AG04450 (cell line): ENCODE measurements around the gene GALM. TPM values are rescaled to one million over a fixed set of nuclear protein-coding genes. Genes with fewer than 3 reads are reported as not detected.
"Not testable (repeated sequence)": the region's sequence is repeated elsewhere in the genome, so short reads cannot be mapped to it uniquely, and the experiment has no call there.

Source experiments
- CTCF ChIA-PET: fragments of 300-600, 350-600 bp; formaldehyde crosslinking; extraction: SDS; loops from one replicate; lab custom pipeline; 2022; ENCODE audit warnings: antibody characterized with exemption, inconsistent platforms; lab: Charles Lee
- POLR2A ChIA-PET: fragments of 350-600 bp; formaldehyde crosslinking; extraction: SDS; loops from one replicate; lab custom pipeline; 2021; ENCODE audit warnings: antibody characterized with exemption, inconsistent platforms; lab: Yijun Ruan, JAX
- DNase-seq: peaks from one replicate; pipeline ENCODE4 v3.0.0-alpha.2; 2011; ENCODE audit warnings: low read depth, low spot score
- H3K27ac ChIP-seq: one replicate; pipeline ENCODE4 v1.5.1; 2012; ENCODE audit warnings: low read depth, low read length, control low read depth
- H3K27me3 ChIP-seq: one replicate; pipeline ENCODE4 v1.6.0; 2012; ENCODE audit warnings: low read length; ENCODE audit not compliant: control insufficient read depth, insufficient read depth
- H3K4me3 ChIP-seq: 2 replicates; pipeline ENCODE4 v1.5.1; 2011; ENCODE audit warnings: mild to moderate bottlenecking, low read depth, low read length, control low read depth
- H3K9me3 ChIP-seq: 2 replicates; pipeline ENCODE4 v1.5.1; 2012; ENCODE audit warnings: low read length; ENCODE audit not compliant: control insufficient read depth, insufficient read depth
- polyA plus RNA-seq: library from polyadenylated mRNA; depleted of rRNA; stranded (reverse); fragments of >200 nt; gene quantifications from 2 replicates; pipeline ENCODE4 v1.2.3, GENCODE V29; 2011
- TF ChIP-seq, protein P1 (sequence below): IDR thresholded peaks from 2 replicates; pipeline ENCODE4 v1.5.1; 2011; ENCODE audit warnings: low read depth, low read length, control low read depth, inconsistent platforms

Gene GALM
- polyA plus RNA-seq, 1 experiment: 19.0 TPM

DNA sequence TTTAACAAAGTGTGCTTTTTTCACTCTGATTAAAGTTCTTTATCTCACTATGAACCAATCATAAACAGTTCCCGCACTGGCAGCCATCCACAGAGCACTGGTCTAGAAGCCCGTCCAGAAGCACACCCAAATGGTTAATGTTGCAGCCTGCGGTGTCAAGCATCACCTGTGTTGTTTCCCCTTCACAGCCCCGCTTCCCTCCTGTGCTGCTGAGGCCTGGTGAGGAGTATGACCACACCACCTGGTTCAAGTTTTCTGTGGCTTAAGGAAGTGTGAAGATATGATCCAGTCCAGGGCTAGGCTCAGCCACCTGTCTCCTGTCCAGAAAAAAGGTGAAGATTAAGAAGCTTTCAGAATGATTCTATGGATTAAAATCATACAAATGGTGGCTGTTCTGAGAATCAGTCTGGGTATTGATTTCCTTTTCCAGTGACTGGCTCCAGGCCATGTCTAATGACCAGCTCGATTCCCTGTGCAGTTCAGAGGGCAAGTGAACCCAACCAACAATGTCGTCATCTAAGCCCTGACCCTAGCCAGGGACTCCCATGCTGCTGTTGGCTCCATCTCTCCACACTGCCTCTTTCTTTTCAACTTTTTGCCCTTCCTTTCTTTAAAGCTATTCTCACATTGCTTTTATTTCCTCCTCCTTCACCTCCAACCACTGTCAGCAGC is 67.5 kb downstream of the GALM start:
- no peak for DNase-seq
- H3K27ac ChIP-seq: no peak overlapping the region
- ChIA-PET POLR2A (interaction anchor here (2.7 kb wide), 1 partner anchor 18 kb away, joined by 13 read pairs; the partner anchor contains the start of gene SRSF7), CTCF (interaction anchor here (0.7 to 1.3 kb wide), 2 partner anchors 197 to 417 kb away, joined by 4 to 7 read pairs; no protein-coding TSS in a partner anchor)
- H3K27me3 ChIP-seq: no peaks in the 10 kb centered on the region
- no peaks in the 10 kb centered on the region for H3K9me3 ChIP-seq
- TF ChIP-seq, protein P1, sequence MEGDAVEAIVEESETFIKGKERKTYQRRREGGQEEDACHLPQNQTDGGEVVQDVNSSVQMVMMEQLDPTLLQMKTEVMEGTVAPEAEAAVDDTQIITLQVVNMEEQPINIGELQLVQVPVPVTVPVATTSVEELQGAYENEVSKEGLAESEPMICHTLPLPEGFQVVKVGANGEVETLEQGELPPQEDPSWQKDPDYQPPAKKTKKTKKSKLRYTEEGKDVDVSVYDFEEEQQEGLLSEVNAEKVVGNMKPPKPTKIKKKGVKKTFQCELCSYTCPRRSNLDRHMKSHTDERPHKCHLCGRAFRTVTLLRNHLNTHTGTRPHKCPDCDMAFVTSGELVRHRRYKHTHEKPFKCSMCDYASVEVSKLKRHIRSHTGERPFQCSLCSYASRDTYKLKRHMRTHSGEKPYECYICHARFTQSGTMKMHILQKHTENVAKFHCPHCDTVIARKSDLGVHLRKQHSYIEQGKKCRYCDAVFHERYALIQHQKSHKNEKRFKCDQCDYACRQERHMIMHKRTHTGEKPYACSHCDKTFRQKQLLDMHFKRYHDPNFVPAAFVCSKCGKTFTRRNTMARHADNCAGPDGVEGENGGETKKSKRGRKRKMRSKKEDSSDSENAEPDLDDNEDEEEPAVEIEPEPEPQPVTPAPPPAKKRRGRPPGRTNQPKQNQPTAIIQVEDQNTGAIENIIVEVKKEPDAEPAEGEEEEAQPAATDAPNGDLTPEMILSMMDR: no peak
- H3K4me3 ChIP-seq: no peak overlapping the region

DNA sequence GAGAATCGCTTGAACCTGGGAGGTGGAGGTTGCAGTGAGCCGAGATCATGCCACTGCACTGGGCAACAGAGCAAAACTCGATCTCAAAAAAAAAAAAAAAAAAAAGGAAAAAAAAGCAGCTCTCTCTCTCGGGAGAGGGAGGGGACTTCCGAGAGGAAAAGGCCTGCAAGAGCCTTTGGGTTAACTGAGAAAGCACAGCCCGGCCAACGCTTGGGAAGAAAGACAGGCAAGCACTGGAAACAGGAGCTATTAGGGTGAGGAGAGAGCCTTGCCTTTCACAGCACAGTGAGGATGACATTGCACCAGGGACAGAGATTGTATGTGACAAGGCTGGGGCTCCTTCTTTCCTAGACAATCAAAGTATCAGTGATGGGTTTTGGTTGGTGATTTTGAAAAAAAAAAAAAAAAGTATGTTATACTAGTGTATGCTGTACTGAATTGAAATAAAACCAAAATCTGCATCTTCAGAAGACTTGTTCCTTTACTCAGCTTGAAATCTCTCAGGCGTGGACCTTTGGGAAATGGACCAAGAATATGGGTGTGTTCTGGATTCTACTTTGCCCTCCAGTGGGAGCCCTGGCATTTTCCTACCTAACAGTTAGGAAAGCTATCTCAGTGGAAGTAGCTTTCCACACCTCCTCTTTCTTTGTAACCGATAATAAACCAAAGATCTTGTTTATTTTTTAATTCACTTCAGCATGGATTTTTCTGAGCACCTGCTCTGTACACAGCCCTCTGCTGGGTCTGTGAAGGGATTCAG is 68.6 kb downstream of the GALM start:
- ChIA-PET CTCF (interaction anchor here (0.6 to 2.8 kb wide), 8 partner anchors 9 to 418 kb away, joined by 3 to 9 read pairs (median 4); no protein-coding TSS in a partner anchor), POLR2A (interaction anchor here (2.7 kb wide), 1 partner anchor 17 kb away, joined by 13 read pairs; the partner anchor contains the start of gene SRSF7)
- no peak for DNase-seq
- no peaks in the 10 kb centered on the region for H3K27me3 ChIP-seq
- H3K4me3 ChIP-seq: no peak overlapping the region
- no peaks in the 10 kb centered on the region for H3K9me3 ChIP-seq
- TF ChIP-seq, protein P1: no peak
- no peak overlapping the region for H3K27ac ChIP-seq

DNA sequence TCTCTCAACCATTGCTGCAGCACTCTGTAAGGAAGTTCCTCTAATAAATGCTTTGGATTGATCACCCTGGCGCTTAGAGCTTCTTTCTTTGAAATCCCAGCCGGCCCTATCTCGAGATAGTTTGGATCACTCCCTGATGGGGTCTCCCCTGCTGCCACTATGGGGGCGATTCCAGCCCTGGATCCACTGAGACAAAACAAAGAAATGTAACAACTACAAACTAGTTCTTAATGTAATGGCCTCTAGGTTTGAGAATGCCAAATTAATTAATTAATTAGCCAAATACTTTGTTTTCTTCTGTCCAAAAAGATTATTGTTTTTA is 70.0 kb downstream of the GALM start:
- Histone ChIP-seq H3K4me3 (no peak overlapping the region), H3K27me3 (no peaks in the 10 kb centered on the region), H3K27ac (no peak overlapping the region), H3K9me3 (no peaks in the 10 kb centered on the region)
- DNase-seq: no peak
- CTCF ChIA-PET: interaction anchor here (0.6 to 2.8 kb wide), 3 partner anchors 101 to 158 kb away, joined by 3 to 9 read pairs (median 7); no protein-coding TSS in a partner anchor
- POLR2A ChIA-PET: no interaction called here
- TF ChIP-seq, protein P1: no peak

DNA sequence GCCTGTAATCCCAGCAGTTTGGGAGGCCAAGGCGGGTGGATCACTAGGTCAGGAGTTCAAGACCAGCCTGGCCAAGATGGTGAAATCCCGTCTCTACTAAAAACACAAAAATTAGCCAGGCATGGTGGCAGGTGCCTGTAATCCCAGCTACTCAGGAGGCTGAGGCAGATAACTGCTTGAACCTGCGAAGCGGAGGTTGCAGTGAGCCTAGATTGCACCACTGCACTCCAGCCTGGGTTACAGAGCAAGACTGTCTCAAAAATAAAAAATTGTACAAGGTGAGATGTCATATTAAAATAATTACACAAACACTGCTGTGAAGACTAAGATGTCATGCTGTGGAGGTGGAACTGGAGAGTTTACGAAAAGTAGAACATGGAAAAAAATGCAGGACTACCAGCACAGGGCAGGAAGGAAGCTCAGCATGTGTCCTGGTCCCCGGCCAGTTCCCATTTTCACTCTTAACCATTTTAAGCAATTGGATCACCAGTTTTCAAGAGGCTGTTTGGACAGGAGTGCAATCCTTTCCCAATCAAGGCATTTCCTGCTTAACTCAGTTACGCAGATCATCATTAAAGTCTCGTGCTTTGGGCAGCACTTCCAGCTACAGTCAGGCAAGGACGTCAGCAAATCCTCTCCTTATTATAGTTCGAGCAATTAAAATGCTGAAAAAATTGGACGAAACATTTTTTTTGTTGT is 71.2 kb downstream of the GALM start:
- ChIA-PET CTCF (interaction anchor here (2.8 kb wide), 1 partner anchor 156 kb away, joined by 9 read pairs; no protein-coding TSS in a partner anchor), POLR2A (interaction anchor here (0.6 to 1.3 kb wide), 2 partner anchors 14 kb away, joined by 4 read pairs; partner anchors contain the start of gene SRSF7)
- not testable (repeated sequence) for H3K27me3 ChIP-seq, DNase-seq, H3K9me3 ChIP-seq, H3K4me3 ChIP-seq, H3K27ac ChIP-seq

DNA sequence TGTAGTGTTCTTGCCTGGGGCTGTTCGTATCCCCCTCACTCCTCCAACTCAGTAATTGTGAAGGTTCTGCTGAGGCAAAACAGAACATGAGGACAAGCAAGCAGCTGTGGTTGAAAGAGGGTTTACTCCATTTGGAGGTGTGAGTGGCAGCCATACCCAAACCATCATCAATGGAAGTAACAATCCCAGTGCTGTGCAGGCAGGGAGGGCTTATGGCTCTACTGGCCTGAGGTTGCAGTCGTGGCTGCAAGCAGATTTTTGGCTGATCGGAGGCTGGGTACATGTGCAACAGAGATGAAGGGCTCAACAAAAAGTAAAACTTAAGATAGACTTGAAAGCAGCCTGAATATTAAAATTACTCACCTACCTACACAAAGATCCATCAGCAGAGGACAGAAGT is 72.0 kb downstream of the GALM start:
- H3K27ac ChIP-seq: no peak overlapping the region
- no peak for DNase-seq
- no peaks in the 10 kb centered on the region for H3K27me3 ChIP-seq
- ChIA-PET POLR2A (interaction anchor here (1.3 kb wide), 1 partner anchor 13 kb away, joined by 4 read pairs; the partner anchor contains the start of gene SRSF7), CTCF (no interaction called here)
- no peaks in the 10 kb centered on the region for H3K9me3 ChIP-seq
- TF ChIP-seq, protein P1: no peak
- H3K4me3 ChIP-seq: no peak overlapping the region
